Activated gamma-delta T cell treated with anti-CD3 and anti-CD28 coated beads, Interleukin-2, amount 50 U/mL, for 16 hours (primary cell): ENCODE measurements around the gene TUBB6.

Experiments
- DNase-seq: peaks from one replicate; pipeline ENCODE4 v3.0.0-alpha.2; 2020; ENCODE audit warnings: low read depth

TUBB6 gene

GRCh38 chr18:12291161-12291560 lies 16.9 kb upstream of the TUBB6 start:
- DNase-seq = no peak

GRCh38 chr18:12291690-12292089 lies 16.4 kb upstream of the TUBB6 start:
- no peak for DNase-seq

GRCh38 chr18:12293831-12294230 lies 14.2 kb upstream of the TUBB6 start:
- DNase-seq = no peak

- no peak for DNase-seq
Observed at GRCh38 chr18:12295389-12296086, 12.5 kb upstream of the TUBB6 start.

GRCh38 chr18:12296087-12296403 lies 12.0 kb upstream of the TUBB6 start:
- no peak for DNase-seq

- no peak for DNase-seq
Observed at GRCh38 chr18:12296457-12296856, 11.6 kb upstream of the TUBB6 start.

- DNase-seq = no peak
Observed at GRCh38 chr18:12299862-12300261, 8.2 kb upstream of the TUBB6 start.

GRCh38 chr18:12301263-12302005 lies 6.6 kb upstream of the TUBB6 start:
- DNase-seq = no peak

GRCh38 chr18:12302391-12303147 lies 5.5 kb upstream of the TUBB6 start:
- no peak for DNase-seq

- no peak for DNase-seq
Observed at GRCh38 chr18:12304351-12305210, 3.5 kb upstream of the TUBB6 start.

GRCh38 chr18:12305211-12305610 lies 2.8 kb upstream of the TUBB6 start:
- no peak for DNase-seq

GRCh38 chr18:12305930-12306629 lies 2.0 kb upstream of the TUBB6 start:
- DNase-seq = no peak

- no peak for DNase-seq
Observed at GRCh38 chr18:12306752-12307700, 1.0 kb upstream of the TUBB6 start.

GRCh38 chr18:12308386-12309100 lies 502 bp downstream of the TUBB6 start:
- no peak for DNase-seq

GRCh38 chr18:12309683-12310198 lies 1.7 kb downstream of the TUBB6 start:
- DNase-seq = no peak

GRCh38 chr18:12310762-12311161 lies 2.7 kb downstream of the TUBB6 start:
- no peak for DNase-seq

- DNase-seq = no peak
Observed at GRCh38 chr18:12312976-12313375, 4.9 kb downstream of the TUBB6 start.

- DNase-seq = no peak
Observed at GRCh38 chr18:12313530-12314245, 5.6 kb downstream of the TUBB6 start.
